Measurements from ENCODE around the gene KRT82. TPM values are rescaled to one million over a fixed set of nuclear protein-coding genes. Genes with fewer than 3 reads are reported as not detected.

KRT82 gene
- total RNA-seq, 1 donor from 2014 or later, result not detected

GRCh38 chr12:52437508-52437907, 31.4 kb upstream of the KRT82 start:
- ATAC-seq (ENCODE audit: low read depth) (no peak), DNase-seq (no peak)
- CTCF ChIA-PET, result no interaction called here
- Mint-ChIP-seq H3K9me3 (no peaks in the 10 kb centered on the region), H3K27me3 (peaks cover 18% of the 10 kb centered on the region), H3K36me3 (ENCODE audit: low read depth) (no peaks in the 10 kb centered on the region), H3K27ac (no peak overlapping the region), H3K4me3 (no peak overlapping the region), H3K4me1 (no peaks in the 10 kb centered on the region)
- POLR2A ChIA-PET, result no interaction called here
- no peak for TF ChIP-seq CTCF (IDR thresholded peaks at IDR 0.05)
- intact Hi-C loops (cut with micrococcal nuclease), result no loop called here

- TF ChIP-seq CTCF (IDR thresholded peaks at IDR 0.05), result no peak
- H3K4me1 Mint-ChIP-seq, result no peaks in the 10 kb centered on the region
- H3K36me3 Mint-ChIP-seq (ENCODE audit: low read depth), result no peaks in the 10 kb centered on the region
- H3K9me3 Mint-ChIP-seq, result no peaks in the 10 kb centered on the region
- intact Hi-C loops (cut with micrococcal nuclease), result no loop called here
- ChIA-PET CTCF (no interaction called here), POLR2A (no interaction called here)
- no peak for ATAC-seq (ENCODE audit: low read depth)
- peaks cover 14% of the 10 kb centered on the region for H3K27me3 Mint-ChIP-seq
- H3K27ac Mint-ChIP-seq, result no peak overlapping the region
- no peak overlapping the region for H3K4me3 Mint-ChIP-seq
- no peak for DNase-seq
Measured at GRCh38 chr12:52436828-52437474, 30.8 kb upstream of the KRT82 start.

- TF ChIP-seq CTCF (IDR thresholded peaks at IDR 0.05), result no peak
- POLR2A ChIA-PET, result no interaction called here
- no peak overlapping the region for H3K4me3 Mint-ChIP-seq
Measured at GRCh38 chr12:52436000-52436827, 30.1 kb upstream of the KRT82 start.

GRCh38 chr12:52435659-52435999, 29.5 kb upstream of the KRT82 start:
- Mint-ChIP-seq H3K36me3 (ENCODE audit: low read depth) (no peaks in the 10 kb centered on the region), H3K27ac (no peak overlapping the region), H3K27me3 (peaks cover 14% of the 10 kb centered on the region), H3K4me3 (no peak overlapping the region), H3K9me3 (no peaks in the 10 kb centered on the region), H3K4me1 (no peaks in the 10 kb centered on the region)
- intact Hi-C loops (cut with micrococcal nuclease), result no loop called here
- CTCF ChIA-PET, result no interaction called here
- ATAC-seq (ENCODE audit: low read depth), result no peak
- DNase-seq, result no peak
- no peak for TF ChIP-seq CTCF (IDR thresholded peaks at IDR 0.05)
- POLR2A ChIA-PET, result no interaction called here

More at GRCh38 chr12:52436000-52436827, 30.1 kb upstream of the KRT82 start:
- Mint-ChIP-seq H3K36me3 (ENCODE audit: low read depth) (no peaks in the 10 kb centered on the region), H3K4me1 (no peaks in the 10 kb centered on the region), H3K27ac (no peak overlapping the region), H3K9me3 (no peaks in the 10 kb centered on the region), H3K27me3 (peaks cover 14% of the 10 kb centered on the region)
- ATAC-seq (ENCODE audit: low read depth) (no peak), DNase-seq (no peak)
- intact Hi-C loops (cut with micrococcal nuclease), result no loop called here
- CTCF ChIA-PET, result no interaction called here

- no peak for TF ChIP-seq CTCF (IDR thresholded peaks at IDR 0.05)
- DNase-seq (no peak), ATAC-seq (ENCODE audit: low read depth) (no peak)
- Mint-ChIP-seq H3K4me3 (no peak overlapping the region), H3K36me3 (ENCODE audit: low read depth) (no peaks in the 10 kb centered on the region), H3K27ac (no peak overlapping the region), H3K27me3 (peaks cover 14% of the 10 kb centered on the region), H3K9me3 (no peaks in the 10 kb centered on the region), H3K4me1 (no peaks in the 10 kb centered on the region)
- ChIA-PET POLR2A (no interaction called here), CTCF (no interaction called here)
- intact Hi-C loops (cut with micrococcal nuclease), result no loop called here
Measured at GRCh38 chr12:52434760-52435530, 28.8 kb upstream of the KRT82 start.
